Astrocyte (in vitro differentiated cells and primary cell): Measurements from ENCODE around the gene METTL21A. TPM values are rescaled to one million over a fixed set of nuclear protein-coding genes. Genes with fewer than 3 reads are reported as not detected.

Experiments used
- DNase-seq: peaks from one replicate; pipeline ENCODE4 v3.0.0-alpha.2; 2010; ENCODE audit warnings: low read depth
- FAIRE-seq: peaks from 2 replicates; lab custom pipeline; 2011; peaks lifted over from hg19 to GRCh38; lab: Jason Lieb, UNC
- H2AFZ ChIP-seq: 2 replicates; pipeline ENCODE4 v1.6.0; 2012; ENCODE audit warnings: low read depth, low read length, inconsistent platforms
- H3K27ac ChIP-seq: 2 replicates; pipeline ENCODE4 v1.5.1; 2011; ENCODE audit warnings: low read depth, low read length, inconsistent platforms
- H3K27me3 ChIP-seq: 2 replicates; pipeline ENCODE4 v1.6.0; 2011; ENCODE audit warnings: low read length, inconsistent platforms; ENCODE audit not compliant: insufficient read depth
- H3K36me3 ChIP-seq: 2 replicates; pipeline ENCODE4 v1.5.1; 2011; ENCODE audit warnings: low read length, inconsistent platforms; ENCODE audit not compliant: insufficient read depth
- H3K4me1 ChIP-seq: 2 replicates; pipeline ENCODE4 v1.5.1; 2011; ENCODE audit warnings: low read length, inconsistent platforms; ENCODE audit not compliant: insufficient read depth
- H3K4me2 ChIP-seq: 2 replicates; pipeline ENCODE4 v1.6.0; 2012; ENCODE audit warnings: low read length, inconsistent platforms
- H3K4me3 ChIP-seq: 2 replicates; pipeline ENCODE4 v1.5.1; 2011; ENCODE audit warnings: low read depth, mild to moderate bottlenecking, low read length, inconsistent platforms; ENCODE audit not compliant: insufficient read depth
- H3K79me2 ChIP-seq: 2 replicates; pipeline ENCODE4 v1.6.0; 2012; ENCODE audit warnings: mild to moderate bottlenecking, low read length, inconsistent platforms; ENCODE audit not compliant: insufficient read depth
- H3K9ac ChIP-seq: 2 replicates; pipeline ENCODE4 v1.6.0; 2012; ENCODE audit warnings: mild to moderate bottlenecking, low read length, inconsistent platforms
- H3K9me3 ChIP-seq: 2 replicates; pipeline ENCODE4 v1.5.1; 2012; ENCODE audit warnings: low read depth, mild to moderate bottlenecking, low read length, inconsistent platforms; ENCODE audit not compliant: insufficient read depth
- H4K20me1 ChIP-seq: 2 replicates; pipeline ENCODE4 v1.6.0; 2012; ENCODE audit warnings: low read length, inconsistent platforms; ENCODE audit not compliant: insufficient read depth
- H3K27ac Mint-ChIP-seq: one replicate; pipeline ENCODE4 v1.8.0; 2021; ENCODE audit warnings: mild to moderate bottlenecking, mixed read lengths; ENCODE audit not compliant: unreplicated experiment
- H3K27me3 Mint-ChIP-seq: one replicate; pipeline ENCODE4 v1.8.0; 2021; ENCODE audit warnings: low read depth, mixed read lengths; ENCODE audit not compliant: unreplicated experiment
- H3K36me3 Mint-ChIP-seq: one replicate; pipeline ENCODE4 v1.8.0; 2021; ENCODE audit warnings: low read depth, mixed read lengths; ENCODE audit not compliant: unreplicated experiment
- H3K4me1 Mint-ChIP-seq: one replicate; pipeline ENCODE4 v1.8.0; 2021; ENCODE audit warnings: low read depth, mixed read lengths; ENCODE audit not compliant: unreplicated experiment
- H3K4me3 Mint-ChIP-seq: one replicate; pipeline ENCODE4 v1.8.0; 2021; ENCODE audit warnings: mild to moderate bottlenecking, moderate library complexity, mixed read lengths; ENCODE audit not compliant: unreplicated experiment
- H3K9me3 Mint-ChIP-seq: one replicate; pipeline ENCODE4 v1.8.0; 2021; ENCODE audit warnings: mild to moderate bottlenecking, mixed read lengths; ENCODE audit not compliant: unreplicated experiment
- EZH2 ChIP-seq: IDR thresholded peaks from 2 replicates; pipeline ENCODE4 v1.6.1; 2012; ENCODE audit warnings: mild to moderate bottlenecking, low read length, inconsistent platforms; ENCODE audit not compliant: insufficient read depth
- total RNA-seq: library from RNA; stranded (reverse); gene quantifications from 2 replicates; pipeline ENCODE4 v1.2.1, GENCODE V29; 2021
- TF ChIP-seq, protein P1 (sequence below): IDR thresholded peaks from 2 replicates; pipeline ENCODE4 v1.5.1; 2011; ENCODE audit warnings: low read depth, mild to moderate bottlenecking, inconsistent platforms, low read length, moderate library complexity; ENCODE audit not compliant: insufficient read depth

Gene METTL21A
- total RNA-seq, 1 donor from 2014 or later = 16.1 TPM

DNA sequence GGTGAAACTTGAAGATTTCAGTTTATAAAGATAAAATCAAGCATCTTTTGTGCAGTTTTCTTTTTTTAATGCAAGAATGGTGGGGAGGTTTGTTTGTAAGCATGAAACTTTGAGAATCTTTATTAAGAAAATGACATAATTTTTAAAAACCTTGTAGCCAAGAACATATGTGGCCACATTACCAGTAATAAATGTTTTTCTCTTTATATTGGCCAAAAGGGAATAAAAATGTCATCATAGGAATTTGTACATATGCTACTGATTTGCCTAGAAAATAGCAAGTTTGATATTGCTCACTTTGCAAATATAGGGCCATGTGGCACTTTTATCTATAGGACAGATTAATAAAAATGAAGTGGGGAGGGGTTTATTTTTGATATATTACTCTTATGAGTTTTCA is 25.6 kb downstream of the METTL21A start:
- H3K27me3 ChIP-seq = no peaks in the 10 kb centered on the region
- H2AFZ ChIP-seq = no peak overlapping the region
- no peaks in the 10 kb centered on the region for H3K79me2 ChIP-seq
- Mint-ChIP-seq H3K4me3 (no peak overlapping the region), H3K4me1 (peaks cover 20% of the 10 kb centered on the region), H3K9me3 (no peaks in the 10 kb centered on the region), H3K36me3 (peaks cover 1% of the 10 kb centered on the region), H3K27me3 (no peaks in the 10 kb centered on the region), H3K27ac (no peak overlapping the region)
- H3K4me1 ChIP-seq = no peaks in the 10 kb centered on the region
- H3K4me2 ChIP-seq = no peak overlapping the region
- DNase-seq (no peak), FAIRE-seq (no peak)
- no peak overlapping the region for H3K9ac ChIP-seq
- no peaks in the 10 kb centered on the region for H3K9me3 ChIP-seq
- no peaks in the 10 kb centered on the region for H4K20me1 ChIP-seq
- peaks cover 16% of the 10 kb centered on the region for H3K36me3 ChIP-seq
- TF ChIP-seq, protein P1, sequence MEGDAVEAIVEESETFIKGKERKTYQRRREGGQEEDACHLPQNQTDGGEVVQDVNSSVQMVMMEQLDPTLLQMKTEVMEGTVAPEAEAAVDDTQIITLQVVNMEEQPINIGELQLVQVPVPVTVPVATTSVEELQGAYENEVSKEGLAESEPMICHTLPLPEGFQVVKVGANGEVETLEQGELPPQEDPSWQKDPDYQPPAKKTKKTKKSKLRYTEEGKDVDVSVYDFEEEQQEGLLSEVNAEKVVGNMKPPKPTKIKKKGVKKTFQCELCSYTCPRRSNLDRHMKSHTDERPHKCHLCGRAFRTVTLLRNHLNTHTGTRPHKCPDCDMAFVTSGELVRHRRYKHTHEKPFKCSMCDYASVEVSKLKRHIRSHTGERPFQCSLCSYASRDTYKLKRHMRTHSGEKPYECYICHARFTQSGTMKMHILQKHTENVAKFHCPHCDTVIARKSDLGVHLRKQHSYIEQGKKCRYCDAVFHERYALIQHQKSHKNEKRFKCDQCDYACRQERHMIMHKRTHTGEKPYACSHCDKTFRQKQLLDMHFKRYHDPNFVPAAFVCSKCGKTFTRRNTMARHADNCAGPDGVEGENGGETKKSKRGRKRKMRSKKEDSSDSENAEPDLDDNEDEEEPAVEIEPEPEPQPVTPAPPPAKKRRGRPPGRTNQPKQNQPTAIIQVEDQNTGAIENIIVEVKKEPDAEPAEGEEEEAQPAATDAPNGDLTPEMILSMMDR = no peak
- TF ChIP-seq EZH2 = no peak
- no peak overlapping the region for H3K27ac ChIP-seq
- H3K4me3 ChIP-seq = no peak overlapping the region

DNA sequence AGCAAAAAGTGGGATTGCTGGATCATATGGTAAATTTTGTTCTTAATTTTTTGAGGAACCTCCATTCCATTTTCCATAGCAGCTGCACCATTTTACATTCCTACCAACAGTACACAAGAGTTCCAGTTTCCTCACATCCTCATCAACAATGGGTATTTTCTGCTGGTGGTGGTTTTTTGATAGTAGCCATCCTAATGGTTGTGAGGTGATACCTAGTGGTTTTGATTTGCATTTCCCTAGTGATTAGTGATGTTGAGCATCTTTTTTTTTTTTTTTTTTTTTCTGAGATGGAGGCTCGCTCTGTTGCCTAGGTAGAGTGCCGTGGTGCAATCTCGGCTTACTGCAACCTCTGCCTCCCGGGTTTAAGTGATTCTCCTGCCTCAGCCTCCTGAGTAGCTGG is 30.5 kb downstream of the METTL21A start:
- H3K4me3 Mint-ChIP-seq = no peak overlapping the region
- FAIRE-seq = no peak
- peaks cover 20% of the 10 kb centered on the region for H3K36me3 Mint-ChIP-seq
- no peak overlapping the region for H2AFZ ChIP-seq
- H3K79me2 ChIP-seq = no peaks in the 10 kb centered on the region
- no peak overlapping the region for H3K9ac ChIP-seq
- no peaks in the 10 kb centered on the region for H3K9me3 Mint-ChIP-seq
- H3K27me3 ChIP-seq = no peaks in the 10 kb centered on the region
- H3K27ac Mint-ChIP-seq = no peak overlapping the region
- TF ChIP-seq, protein P1 = no peak
- no peak for TF ChIP-seq EZH2
- DNase-seq = no peak
- H3K4me1 Mint-ChIP-seq = no peaks in the 10 kb centered on the region
- no peak overlapping the region for H3K4me2 ChIP-seq
- H3K27me3 Mint-ChIP-seq = no peaks in the 10 kb centered on the region
- H3K4me3 ChIP-seq = no peak overlapping the region
- H4K20me1 ChIP-seq = no peaks in the 10 kb centered on the region
- no peaks in the 10 kb centered on the region for H3K9me3 ChIP-seq
- H3K27ac ChIP-seq = no peak overlapping the region
- H3K36me3 ChIP-seq = peaks cover 18% of the 10 kb centered on the region
- H3K4me1 ChIP-seq = no peaks in the 10 kb centered on the region

DNA sequence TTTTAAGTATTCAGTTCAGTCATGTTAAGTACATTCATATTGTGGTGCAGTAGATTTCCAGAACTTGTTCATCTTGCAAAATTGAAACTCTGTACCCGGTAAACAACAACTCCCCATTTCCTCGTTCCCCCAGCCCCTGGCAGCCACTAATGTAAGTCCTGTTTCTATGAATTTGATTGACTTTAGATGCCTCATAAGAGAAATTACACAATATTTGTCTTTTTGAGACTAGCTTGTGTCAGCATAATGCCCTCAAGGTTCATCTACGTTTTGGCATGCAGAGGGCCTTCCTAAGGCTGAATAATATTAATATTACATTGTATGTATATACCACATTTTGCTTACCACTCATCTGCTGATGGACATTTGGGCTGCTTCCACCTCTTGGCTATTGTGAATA is 30.9 kb downstream of the METTL21A start:
- peaks cover 20% of the 10 kb centered on the region for H3K36me3 Mint-ChIP-seq
- DNase-seq = no peak
- TF ChIP-seq, protein P1 = no peak
- TF ChIP-seq EZH2 = no peak
- no peaks in the 10 kb centered on the region for H3K79me2 ChIP-seq
- H3K9me3 Mint-ChIP-seq = no peaks in the 10 kb centered on the region
- no peak overlapping the region for H3K27ac Mint-ChIP-seq
- no peaks in the 10 kb centered on the region for H3K4me1 Mint-ChIP-seq
- no peaks in the 10 kb centered on the region for H3K9me3 ChIP-seq
- H3K4me3 ChIP-seq = no peak overlapping the region
- H3K9ac ChIP-seq = no peak overlapping the region
- H2AFZ ChIP-seq = no peak overlapping the region
- H3K27ac ChIP-seq = no peak overlapping the region
- H3K4me1 ChIP-seq = no peaks in the 10 kb centered on the region
- H3K4me3 Mint-ChIP-seq = no peak overlapping the region
- no peak for FAIRE-seq
- no peak overlapping the region for H3K4me2 ChIP-seq
- H3K27me3 Mint-ChIP-seq = no peaks in the 10 kb centered on the region
- H3K27me3 ChIP-seq = no peaks in the 10 kb centered on the region
- no peaks in the 10 kb centered on the region for H4K20me1 ChIP-seq
- H3K36me3 ChIP-seq = peaks cover 21% of the 10 kb centered on the region
